ENCODE measurements around the gene NPY1R.

NPY1R gene

DNA sequence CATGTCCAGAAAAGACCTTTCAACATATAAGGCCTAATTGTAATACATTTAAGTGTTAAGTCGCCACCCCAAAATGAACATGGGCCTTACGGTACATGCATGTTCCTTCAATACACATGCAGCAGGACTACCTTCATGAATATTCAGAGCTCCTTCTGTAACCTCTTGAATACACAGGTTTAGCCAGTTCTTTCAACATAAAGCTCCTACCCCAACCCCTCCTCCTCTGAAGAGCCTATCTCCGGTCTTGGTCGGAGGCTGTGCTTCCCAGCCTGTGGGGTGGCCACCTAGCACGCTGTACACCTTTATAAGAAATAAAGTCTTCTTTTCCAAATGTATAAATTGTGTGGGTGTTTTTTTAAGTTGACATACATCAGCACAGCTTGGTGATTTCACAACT lies 39.6 kb upstream of the NPY1R start:
- Histone ChIP-seq H3K4me2 (ENCODE audit: low read length) (no peak overlapping the region), H3K27ac (ENCODE audit: low read depth, low read length, poor library complexity, severe bottlenecking) (no peak overlapping the region), H3K9me2 (ENCODE audit: low read depth, low read length) (no peaks in the 10 kb centered on the region), H3K36me3 (ENCODE audit: insufficient read depth, low read length) (no peaks in the 10 kb centered on the region), H3K79me2 (ENCODE audit: insufficient read depth, low read length) (no peaks in the 10 kb centered on the region), H2AFZ (ENCODE audit: low read length) (no peak overlapping the region), H4K20me1 (ENCODE audit: insufficient read depth, low read length) (no peaks in the 10 kb centered on the region), H3K9ac (ENCODE audit: low read length) (no peak overlapping the region), H3F3A (ENCODE audit: insufficient read depth, low read length) (no peaks in the 10 kb centered on the region), H3K27me3 (ENCODE audit: insufficient read depth, low read length) (no peaks in the 10 kb centered on the region), H3K9me3 (ENCODE audit: low read length) (no peaks in the 10 kb centered on the region), H3K4me3 (ENCODE audit: low read depth, low read length, poor library complexity, severe bottlenecking) (no peak overlapping the region), H3K4me1 (ENCODE audit: insufficient read depth, low read length, severe bottlenecking) (no peaks in the 10 kb centered on the region)
- TF ChIP-seq, protein P1, sequence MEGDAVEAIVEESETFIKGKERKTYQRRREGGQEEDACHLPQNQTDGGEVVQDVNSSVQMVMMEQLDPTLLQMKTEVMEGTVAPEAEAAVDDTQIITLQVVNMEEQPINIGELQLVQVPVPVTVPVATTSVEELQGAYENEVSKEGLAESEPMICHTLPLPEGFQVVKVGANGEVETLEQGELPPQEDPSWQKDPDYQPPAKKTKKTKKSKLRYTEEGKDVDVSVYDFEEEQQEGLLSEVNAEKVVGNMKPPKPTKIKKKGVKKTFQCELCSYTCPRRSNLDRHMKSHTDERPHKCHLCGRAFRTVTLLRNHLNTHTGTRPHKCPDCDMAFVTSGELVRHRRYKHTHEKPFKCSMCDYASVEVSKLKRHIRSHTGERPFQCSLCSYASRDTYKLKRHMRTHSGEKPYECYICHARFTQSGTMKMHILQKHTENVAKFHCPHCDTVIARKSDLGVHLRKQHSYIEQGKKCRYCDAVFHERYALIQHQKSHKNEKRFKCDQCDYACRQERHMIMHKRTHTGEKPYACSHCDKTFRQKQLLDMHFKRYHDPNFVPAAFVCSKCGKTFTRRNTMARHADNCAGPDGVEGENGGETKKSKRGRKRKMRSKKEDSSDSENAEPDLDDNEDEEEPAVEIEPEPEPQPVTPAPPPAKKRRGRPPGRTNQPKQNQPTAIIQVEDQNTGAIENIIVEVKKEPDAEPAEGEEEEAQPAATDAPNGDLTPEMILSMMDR (IDR thresholded peaks at IDR 0.05; ENCODE audit: low read length), result no peak
- TF ChIP-seq EZH2 (IDR thresholded peaks at IDR 0.05; ENCODE audit: borderline replicate concordance, low read length), result no peak

DNA sequence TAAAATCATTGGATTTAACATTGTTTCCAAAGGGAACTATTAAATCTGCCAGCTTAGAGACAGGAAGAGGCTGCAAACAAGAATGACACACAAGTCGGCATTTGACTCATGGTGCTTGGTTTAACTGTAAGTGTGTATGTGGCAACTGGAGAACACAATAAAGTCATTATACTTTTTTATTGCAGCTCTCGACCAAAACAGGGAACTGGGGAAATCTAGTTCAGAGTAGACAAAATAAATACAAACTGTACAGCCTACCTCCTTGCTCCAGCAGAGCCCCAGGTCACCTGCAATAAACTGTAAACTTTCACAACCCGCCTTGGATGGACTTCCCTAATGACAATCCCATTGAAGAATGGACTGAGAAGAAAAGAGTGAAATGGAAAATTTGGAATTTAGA lies 35.3 kb upstream of the NPY1R start:
- Histone ChIP-seq H3K9me3 (ENCODE audit: low read length) (no peaks in the 10 kb centered on the region), H3K4me1 (ENCODE audit: insufficient read depth, low read length, severe bottlenecking) (no peaks in the 10 kb centered on the region), H3K36me3 (ENCODE audit: insufficient read depth, low read length) (no peaks in the 10 kb centered on the region), H3K27ac (ENCODE audit: low read depth, low read length, poor library complexity, severe bottlenecking) (no peak overlapping the region), H3K4me3 (ENCODE audit: low read depth, low read length, poor library complexity, severe bottlenecking) (no peak overlapping the region), H3K9me2 (ENCODE audit: low read depth, low read length) (no peaks in the 10 kb centered on the region), H2AFZ (ENCODE audit: low read length) (no peak overlapping the region), H3K27me3 (ENCODE audit: insufficient read depth, low read length) (no peaks in the 10 kb centered on the region), H3K4me2 (ENCODE audit: low read length) (no peak overlapping the region), H3K79me2 (ENCODE audit: insufficient read depth, low read length) (no peaks in the 10 kb centered on the region), H3K9ac (ENCODE audit: low read length) (no peak overlapping the region), H4K20me1 (ENCODE audit: insufficient read depth, low read length) (no peaks in the 10 kb centered on the region), H3F3A (ENCODE audit: insufficient read depth, low read length) (no peaks in the 10 kb centered on the region)
- no peak for TF ChIP-seq EZH2 (IDR thresholded peaks at IDR 0.05; ENCODE audit: borderline replicate concordance, low read length)
- TF ChIP-seq, protein P1 (IDR thresholded peaks at IDR 0.05; ENCODE audit: low read length), result no peak

- H3K9ac ChIP-seq (ENCODE audit: low read length), result no peak overlapping the region
- no peaks in the 10 kb centered on the region for H3F3A ChIP-seq (ENCODE audit: insufficient read depth, low read length)
- H3K4me3 ChIP-seq (ENCODE audit: low read depth, low read length, poor library complexity, severe bottlenecking), result no peak overlapping the region
- H2AFZ ChIP-seq (ENCODE audit: low read length), result no peak overlapping the region
- no peaks in the 10 kb centered on the region for H3K79me2 ChIP-seq (ENCODE audit: insufficient read depth, low read length)
- H4K20me1 ChIP-seq (ENCODE audit: insufficient read depth, low read length), result no peaks in the 10 kb centered on the region
- TF ChIP-seq, protein P1 (IDR thresholded peaks at IDR 0.05; ENCODE audit: low read length), result no peak
- H3K9me2 ChIP-seq (ENCODE audit: low read depth, low read length), result no peaks in the 10 kb centered on the region
- no peaks in the 10 kb centered on the region for H3K4me1 ChIP-seq (ENCODE audit: insufficient read depth, low read length, severe bottlenecking)
- H3K9me3 ChIP-seq (ENCODE audit: low read length), result no peaks in the 10 kb centered on the region
- no peak overlapping the region for H3K27ac ChIP-seq (ENCODE audit: low read depth, low read length, poor library complexity, severe bottlenecking)
- H3K4me2 ChIP-seq (ENCODE audit: low read length), result no peak overlapping the region
- no peaks in the 10 kb centered on the region for H3K27me3 ChIP-seq (ENCODE audit: insufficient read depth, low read length)
- no peaks in the 10 kb centered on the region for H3K36me3 ChIP-seq (ENCODE audit: insufficient read depth, low read length)
Observed at GRCh38 chr4:163356104-163356503, 23.7 kb upstream of the NPY1R start.

All from OCI-LY1 (cell line).